ENCODE data around the gene EXTL1.

DNA sequence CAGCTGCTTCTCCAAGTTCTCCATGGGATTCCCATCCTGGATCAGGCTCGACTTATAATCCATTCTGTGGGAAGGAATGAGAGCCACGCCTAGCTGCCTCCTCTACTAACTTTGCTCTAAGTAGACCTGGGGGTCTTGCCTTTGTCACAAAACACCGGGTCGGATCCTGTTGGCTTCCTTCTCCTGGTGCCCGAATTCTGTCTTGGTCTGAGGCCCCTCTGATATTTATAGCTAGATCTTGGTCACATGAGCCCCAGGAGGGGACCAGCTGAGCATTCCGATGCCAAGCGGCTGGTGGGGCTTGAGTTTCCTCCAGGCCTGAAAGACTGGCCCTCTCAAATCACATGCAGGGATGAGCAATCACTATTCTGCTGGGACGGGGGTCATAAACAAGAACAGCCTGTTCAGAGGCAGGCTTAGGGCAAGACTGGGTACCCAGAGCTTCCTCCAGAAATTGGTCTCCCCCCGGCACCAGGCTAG is 45.9 kb downstream of the EXTL1 start, which contains the start of gene TRIM63:
- TF ChIP-seq, protein P1, sequence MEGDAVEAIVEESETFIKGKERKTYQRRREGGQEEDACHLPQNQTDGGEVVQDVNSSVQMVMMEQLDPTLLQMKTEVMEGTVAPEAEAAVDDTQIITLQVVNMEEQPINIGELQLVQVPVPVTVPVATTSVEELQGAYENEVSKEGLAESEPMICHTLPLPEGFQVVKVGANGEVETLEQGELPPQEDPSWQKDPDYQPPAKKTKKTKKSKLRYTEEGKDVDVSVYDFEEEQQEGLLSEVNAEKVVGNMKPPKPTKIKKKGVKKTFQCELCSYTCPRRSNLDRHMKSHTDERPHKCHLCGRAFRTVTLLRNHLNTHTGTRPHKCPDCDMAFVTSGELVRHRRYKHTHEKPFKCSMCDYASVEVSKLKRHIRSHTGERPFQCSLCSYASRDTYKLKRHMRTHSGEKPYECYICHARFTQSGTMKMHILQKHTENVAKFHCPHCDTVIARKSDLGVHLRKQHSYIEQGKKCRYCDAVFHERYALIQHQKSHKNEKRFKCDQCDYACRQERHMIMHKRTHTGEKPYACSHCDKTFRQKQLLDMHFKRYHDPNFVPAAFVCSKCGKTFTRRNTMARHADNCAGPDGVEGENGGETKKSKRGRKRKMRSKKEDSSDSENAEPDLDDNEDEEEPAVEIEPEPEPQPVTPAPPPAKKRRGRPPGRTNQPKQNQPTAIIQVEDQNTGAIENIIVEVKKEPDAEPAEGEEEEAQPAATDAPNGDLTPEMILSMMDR (IDR thresholded peaks at IDR 0.05 in 2 of 3, conservative IDR thresholded peaks at IDR 0.05 in 1 of 3; ENCODE audit: borderline replicate concordance in 1 of 3, insufficient read depth in 1 of 3, low read depth in 2 of 3, low read length in 2 of 3): no peak
- no peak for TF ChIP-seq JUND (IDR thresholded peaks at IDR 0.05)
- TF ChIP-seq POLR2A (IDR thresholded peaks at IDR 0.05; ENCODE audit: borderline replicate concordance, extremely low read depth, insufficient read depth, insufficient read length): no peak
- no peak for TF ChIP-seq YY1 (IDR thresholded peaks at IDR 0.05; ENCODE audit: extremely low read depth, insufficient replicate concordance, low read depth, low read length)
